ENCODE results near the gene TAS1R1.

TAS1R1 gene

DNA sequence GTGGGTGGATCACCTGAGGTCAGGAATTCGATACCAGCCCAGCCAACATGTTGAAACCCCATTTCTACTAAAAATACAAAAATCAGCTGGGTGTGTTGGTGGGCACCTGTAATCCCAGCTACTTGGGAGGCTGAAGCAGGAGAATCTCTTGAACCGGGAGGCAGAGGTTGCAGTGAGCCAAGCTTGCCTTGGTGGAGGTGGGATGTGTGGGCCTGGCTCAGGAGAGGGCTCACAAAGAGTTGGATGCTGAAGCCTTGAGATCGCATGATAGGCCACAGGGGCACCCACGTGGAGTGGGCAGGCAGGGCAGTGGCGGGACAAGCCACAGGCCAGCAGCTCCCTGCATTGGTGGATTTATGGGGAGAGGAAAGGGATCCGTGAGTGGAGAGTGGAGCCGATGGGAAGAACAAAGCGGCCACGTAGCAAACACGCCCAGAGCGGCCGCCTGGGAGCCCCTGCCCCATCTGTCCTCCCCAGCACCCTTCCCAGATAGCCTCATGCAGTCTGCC, 73.9 kb downstream of the TAS1R1 start:
- DNase-seq (ENCODE audit: low read depth in 2 of 2, low spot score in 1 of 2), result no peak

All from stimulated activated CD8-positive, alpha-beta memory T cell treated with anti-CD3 and anti-CD28 coated beads, Interleukin-4, amount 100 ng/mL, for 4 hours (primary cell).